ENCODE data around the gene INPP4B. TPM values are rescaled to one million over a fixed set of nuclear protein-coding genes. Genes with fewer than 3 reads are reported as not detected.

The INPP4B gene
- total RNA-seq = 10.9 and 11.6 TPM in 2 replicates

- no peak for TF ChIP-seq CTCF (IDR thresholded peaks at IDR 0.05; ENCODE audit: insufficient read depth, low read length, poor library complexity, severe bottlenecking)
- H3K36me3 ChIP-seq (ENCODE audit: control insufficient read depth, insufficient read depth, low read length) = no peaks in the 10 kb centered on the region
- peaks cover 18% of the 10 kb centered on the region for H3K27me3 ChIP-seq (ENCODE audit: control insufficient read depth, insufficient read depth, low read length)
- DNase-seq (ENCODE audit: low read depth) = peak; percentile 14
- peak within 1 kb of the TSS; percentile 69 for H3K4me3 ChIP-seq (ENCODE audit: low read depth, low read length)
Measured at GRCh38 chr4:142846108-142846728, at the start of gene INPP4B. Gene INPP4B (minus strand): TSS chr4:142846301.

GRCh38 chr4:142893012-142893411 is 46.9 kb upstream of the INPP4B start:
- TF ChIP-seq CTCF (IDR thresholded peaks at IDR 0.05; ENCODE audit: insufficient read depth, low read length, poor library complexity, severe bottlenecking) = no peak
- no peak for DNase-seq (ENCODE audit: low read depth)

GRCh38 chr4:142886566-142886965 is 40.5 kb upstream of the INPP4B start:
- no peaks in the 10 kb centered on the region for H3K27me3 ChIP-seq (ENCODE audit: control insufficient read depth, insufficient read depth, low read length)
- DNase-seq (ENCODE audit: low read depth) = no peak
- no peak overlapping the region for H3K4me3 ChIP-seq (ENCODE audit: low read depth, low read length)
- no peak for TF ChIP-seq CTCF (IDR thresholded peaks at IDR 0.05; ENCODE audit: insufficient read depth, low read length, poor library complexity, severe bottlenecking)
- no peaks in the 10 kb centered on the region for H3K36me3 ChIP-seq (ENCODE audit: control insufficient read depth, insufficient read depth, low read length)

More at GRCh38 chr4:142893012-142893411, 46.9 kb upstream of the INPP4B start:
- no peak overlapping the region for H3K4me3 ChIP-seq (ENCODE audit: low read depth, low read length)
- no peaks in the 10 kb centered on the region for H3K27me3 ChIP-seq (ENCODE audit: control insufficient read depth, insufficient read depth, low read length)
- no peaks in the 10 kb centered on the region for H3K36me3 ChIP-seq (ENCODE audit: control insufficient read depth, insufficient read depth, low read length)

- no peaks in the 10 kb centered on the region for H3K36me3 ChIP-seq (ENCODE audit: control insufficient read depth, insufficient read depth, low read length)
- TF ChIP-seq CTCF (IDR thresholded peaks at IDR 0.05; ENCODE audit: insufficient read depth, low read length, poor library complexity, severe bottlenecking) = peak; percentile 37
- DNase-seq (ENCODE audit: low read depth) = no peak
- no peak overlapping the region for H3K4me3 ChIP-seq (ENCODE audit: low read depth, low read length)
- no peaks in the 10 kb centered on the region for H3K27me3 ChIP-seq (ENCODE audit: control insufficient read depth, insufficient read depth, low read length)
Measured at GRCh38 chr4:142883040-142883832, 37.1 kb upstream of the INPP4B start.

GRCh38 chr4:142882159-142882558 is 36.1 kb upstream of the INPP4B start:
- Histone ChIP-seq H3K36me3 (ENCODE audit: control insufficient read depth, insufficient read depth, low read length) (no peaks in the 10 kb centered on the region), H3K27me3 (ENCODE audit: control insufficient read depth, insufficient read depth, low read length) (no peaks in the 10 kb centered on the region), H3K4me3 (ENCODE audit: low read depth, low read length) (no peak overlapping the region)
- no peak for DNase-seq (ENCODE audit: low read depth)
- no peak for TF ChIP-seq CTCF (IDR thresholded peaks at IDR 0.05; ENCODE audit: insufficient read depth, low read length, poor library complexity, severe bottlenecking)
